ENCODE results near the gene GPR35.

The GPR35 gene

GRCh38 chr2:240589375-240589774 is 35.9 kb upstream of the GPR35 start:
- no peak for DNase-seq (ENCODE audit: low read depth)

- DNase-seq (ENCODE audit: low read depth): no peak
These were observed 35.3 kb upstream of the GPR35 start for GRCh38 chr2:240589850-240590525.

GRCh38 chr2:240590681-240591111 is 34.6 kb upstream of the GPR35 start:
- DNase-seq (ENCODE audit: low read depth): no peak

- no peak for DNase-seq (ENCODE audit: low read depth)
These were observed 34.1 kb upstream of the GPR35 start for GRCh38 chr2:240591226-240591625.

- DNase-seq (ENCODE audit: low read depth): no peak
These were observed 33.5 kb upstream of the GPR35 start for GRCh38 chr2:240591784-240592183.

GRCh38 chr2:240593026-240593702 is 32.1 kb upstream of the GPR35 start:
- DNase-seq (ENCODE audit: low read depth): no peak

GRCh38 chr2:240593703-240594451 is 31.4 kb upstream of the GPR35 start:
- no peak for DNase-seq (ENCODE audit: low read depth)

- DNase-seq (ENCODE audit: low read depth): no peak
These were observed 30.5 kb upstream of the GPR35 start for GRCh38 chr2:240594511-240595380.

GRCh38 chr2:240595381-240596079 is 29.8 kb upstream of the GPR35 start:
- DNase-seq (ENCODE audit: low read depth): no peak

GRCh38 chr2:240596080-240596460 is 29.2 kb upstream of the GPR35 start:
- no peak for DNase-seq (ENCODE audit: low read depth)

- no peak for DNase-seq (ENCODE audit: low read depth)
These were observed 28.8 kb upstream of the GPR35 start for GRCh38 chr2:240596491-240596931.

GRCh38 chr2:240597054-240597418 is 28.2 kb upstream of the GPR35 start:
- DNase-seq (ENCODE audit: low read depth): no peak

GRCh38 chr2:240597419-240598181 is 27.7 kb upstream of the GPR35 start:
- no peak for DNase-seq (ENCODE audit: low read depth)

- DNase-seq (ENCODE audit: low read depth): no peak
These were observed 26.9 kb upstream of the GPR35 start for GRCh38 chr2:240598311-240598911.

GRCh38 chr2:240599141-240599583 is 26.1 kb upstream of the GPR35 start:
- no peak for DNase-seq (ENCODE audit: low read depth)

GRCh38 chr2:240600451-240600961 is 24.8 kb upstream of the GPR35 start:
- no peak for DNase-seq (ENCODE audit: low read depth)

GRCh38 chr2:240601061-240601830 is 24.0 kb upstream of the GPR35 start:
- no peak for DNase-seq (ENCODE audit: low read depth)

- no peak for DNase-seq (ENCODE audit: low read depth)
These were observed 23.5 kb upstream of the GPR35 start for GRCh38 chr2:240601831-240602160.
